Kidney epithelial cell (primary cell): Measurements from ENCODE around the gene SYMPK. TPM values are rescaled to one million over a fixed set of nuclear protein-coding genes. Genes with fewer than 3 reads are reported as not detected.

ENCODE experiments used
- DNase-seq: peaks from one replicate; pipeline ENCODE4 v3.0.0-alpha.2; 2010; ENCODE audit warnings: low read depth
- H3K27me3 ChIP-seq: 2 replicates; pipeline ENCODE4 v1.6.0; 2011; ENCODE audit warnings: low read length; ENCODE audit not compliant: control insufficient read depth, insufficient read depth
- H3K36me3 ChIP-seq: 2 replicates; pipeline ENCODE4 v1.5.1; 2011; ENCODE audit warnings: low read length; ENCODE audit not compliant: control insufficient read depth, insufficient read depth
- H3K4me3 ChIP-seq: 2 replicates; pipeline ENCODE4 v1.5.1; 2011; ENCODE audit warnings: low read depth, mild to moderate bottlenecking, control low read depth, low read length
- CTCF ChIP-seq: IDR thresholded peaks from 2 replicates; pipeline ENCODE4 v1.5.1; 2011; ENCODE audit warnings: mild to moderate bottlenecking, moderate library complexity, low read length, control low read depth, inconsistent platforms; ENCODE audit not compliant: insufficient read depth, poor library complexity, severe bottlenecking
- total RNA-seq: library from RNA; depleted of rRNA; stranded (reverse); fragments of >200 nt; gene quantifications from 2 replicates; pipeline ENCODE4 v1.2.3, GENCODE V29; 2015

The SYMPK gene
- total RNA-seq, 1 donor from 2014 or later: 32.2 TPM

- peak overlapping the region; percentile 57 for H3K4me3 ChIP-seq
- TF ChIP-seq CTCF: no peak
- no peaks in the 10 kb centered on the region for H3K36me3 ChIP-seq
These were observed 1.7 kb upstream of the SYMPK start for GRCh38 chr19:45864629-45865082.

GRCh38 chr19:45863840-45864628 is 1.1 kb upstream of the SYMPK start, which contains the start of gene FOXA3:
FOXA3 (plus strand) TSS chr19:45864326; CDS start chr19:45864457, 131 bp downstream.
- TF ChIP-seq CTCF: peak; percentile 47
- no peaks in the 10 kb centered on the region for H3K36me3 ChIP-seq
- DNase-seq: no peak
- H3K27me3 ChIP-seq: peaks cover 13% of the 10 kb centered on the region
- H3K4me3 ChIP-seq: peak within 1 kb of the TSS; percentile 57

More at GRCh38 chr19:45864629-45865082, 1.7 kb upstream of the SYMPK start:
- H3K27me3 ChIP-seq: peaks cover 13% of the 10 kb centered on the region
- no peak for DNase-seq

- peak overlapping the region; percentile 25 for H3K4me3 ChIP-seq
- H3K27me3 ChIP-seq: peaks cover 13% of the 10 kb centered on the region
- H3K36me3 ChIP-seq: peaks cover 2% of the 10 kb centered on the region
- DNase-seq: no peak
- no peak for TF ChIP-seq CTCF
These were observed 440 bp upstream of the SYMPK start for GRCh38 chr19:45863335-45863839.

- no peak for TF ChIP-seq CTCF
- H3K4me3 ChIP-seq: peak overlapping the region; percentile 84
These were observed 730 bp downstream of the SYMPK start for GRCh38 chr19:45862271-45862563.

GRCh38 chr19:45860359-45861259 is 2.3 kb downstream of the SYMPK start:
- DNase-seq: no peak
- Histone ChIP-seq H3K36me3 (peaks cover 2% of the 10 kb centered on the region), H3K27me3 (peaks cover 12% of the 10 kb centered on the region), H3K4me3 (no peak overlapping the region)
- TF ChIP-seq CTCF: no peak

More at GRCh38 chr19:45862271-45862563, 730 bp downstream of the SYMPK start:
- no peak for DNase-seq
- Histone ChIP-seq H3K27me3 (peaks cover 13% of the 10 kb centered on the region), H3K36me3 (peaks cover 2% of the 10 kb centered on the region)
